ENCODE results near the gene NUB1.

Gene NUB1

DNA sequence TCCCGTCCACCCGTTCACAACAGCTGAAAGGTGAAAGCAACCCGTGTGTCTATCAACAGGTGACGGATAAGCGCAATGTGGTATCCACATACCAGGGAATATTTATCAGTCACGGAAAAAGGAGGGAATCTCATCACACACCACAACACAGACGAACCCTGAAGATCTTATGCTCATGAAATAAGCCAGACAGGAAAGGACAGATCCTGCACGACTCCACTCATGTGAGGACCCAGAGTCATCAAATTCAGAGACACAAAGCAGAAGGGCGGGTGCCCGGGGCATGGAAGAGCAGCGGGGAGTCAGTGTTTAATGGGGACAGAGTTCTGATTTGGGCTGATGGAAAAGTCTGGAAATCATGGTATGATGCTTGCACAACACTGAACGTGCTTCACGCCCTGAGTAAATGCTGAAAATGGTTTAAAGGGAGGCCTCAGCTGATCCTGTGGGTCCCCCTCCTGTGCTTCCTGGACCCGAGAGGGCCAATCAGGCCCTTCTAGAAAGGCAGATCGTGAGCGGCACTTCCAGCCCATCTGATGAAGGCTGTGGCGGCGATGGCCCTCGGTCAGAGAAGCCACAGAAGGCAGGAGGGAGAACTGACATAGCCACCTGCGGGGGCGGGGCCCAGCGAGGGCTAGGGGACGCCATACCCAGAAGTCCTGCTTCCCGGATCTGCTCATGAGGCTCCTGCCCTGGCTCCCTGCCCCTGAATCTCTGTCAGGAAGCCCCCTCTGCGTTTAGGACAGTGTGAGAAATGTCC, 49.2 kb downstream of the NUB1 start:
- Histone ChIP-seq H3K4me3 (ENCODE audit: low read depth, low read length) (no peak overlapping the region), H3K36me3 (replicated peaks) (no peaks in the 10 kb centered on the region), H3K27me3 (replicated peaks) (no peaks in the 10 kb centered on the region), H3K27ac (no peak overlapping the region)
- in situ Hi-C loops (cut with HindIII; ENCODE audit: low pct_ligation_motif_present, low sequenced_read_pairs) = no loop called here
- TF ChIP-seq, protein P1, sequence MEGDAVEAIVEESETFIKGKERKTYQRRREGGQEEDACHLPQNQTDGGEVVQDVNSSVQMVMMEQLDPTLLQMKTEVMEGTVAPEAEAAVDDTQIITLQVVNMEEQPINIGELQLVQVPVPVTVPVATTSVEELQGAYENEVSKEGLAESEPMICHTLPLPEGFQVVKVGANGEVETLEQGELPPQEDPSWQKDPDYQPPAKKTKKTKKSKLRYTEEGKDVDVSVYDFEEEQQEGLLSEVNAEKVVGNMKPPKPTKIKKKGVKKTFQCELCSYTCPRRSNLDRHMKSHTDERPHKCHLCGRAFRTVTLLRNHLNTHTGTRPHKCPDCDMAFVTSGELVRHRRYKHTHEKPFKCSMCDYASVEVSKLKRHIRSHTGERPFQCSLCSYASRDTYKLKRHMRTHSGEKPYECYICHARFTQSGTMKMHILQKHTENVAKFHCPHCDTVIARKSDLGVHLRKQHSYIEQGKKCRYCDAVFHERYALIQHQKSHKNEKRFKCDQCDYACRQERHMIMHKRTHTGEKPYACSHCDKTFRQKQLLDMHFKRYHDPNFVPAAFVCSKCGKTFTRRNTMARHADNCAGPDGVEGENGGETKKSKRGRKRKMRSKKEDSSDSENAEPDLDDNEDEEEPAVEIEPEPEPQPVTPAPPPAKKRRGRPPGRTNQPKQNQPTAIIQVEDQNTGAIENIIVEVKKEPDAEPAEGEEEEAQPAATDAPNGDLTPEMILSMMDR (IDR thresholded peaks at IDR 0.05; ENCODE audit: low read depth, low read length, missing control alignments) = no peak
- no peak for DNase-seq

DNA sequence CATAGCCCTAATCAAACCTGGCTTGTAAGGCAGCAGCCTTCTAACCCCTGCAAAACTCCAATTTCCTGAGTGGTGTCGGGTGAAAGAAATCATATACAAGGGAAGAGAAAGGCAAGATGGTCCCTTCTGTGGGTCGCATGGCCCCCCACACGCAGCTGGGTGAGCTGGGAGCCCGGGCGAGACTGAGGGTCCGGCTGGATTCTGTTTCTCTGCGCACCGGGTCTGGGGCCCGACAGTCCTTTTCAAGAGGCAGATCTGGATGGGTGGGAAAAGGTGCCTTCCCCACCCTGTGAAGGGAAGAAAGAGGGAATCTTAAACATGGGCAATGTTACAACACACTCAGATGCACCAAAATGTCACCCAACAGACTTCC, 49.7 kb downstream of the NUB1 start:
- no peak for DNase-seq
- no peak overlapping the region for H3K27ac ChIP-seq
- H3K4me3 ChIP-seq (ENCODE audit: low read depth, low read length) = no peak overlapping the region
- H3K36me3 ChIP-seq (replicated peaks) = no peaks in the 10 kb centered on the region
- H3K27me3 ChIP-seq (replicated peaks) = no peaks in the 10 kb centered on the region
- in situ Hi-C loops (cut with HindIII; ENCODE audit: low pct_ligation_motif_present, low sequenced_read_pairs) = no loop called here
- TF ChIP-seq, protein P1 (IDR thresholded peaks at IDR 0.05; ENCODE audit: low read depth, low read length, missing control alignments) = no peak

DNA sequence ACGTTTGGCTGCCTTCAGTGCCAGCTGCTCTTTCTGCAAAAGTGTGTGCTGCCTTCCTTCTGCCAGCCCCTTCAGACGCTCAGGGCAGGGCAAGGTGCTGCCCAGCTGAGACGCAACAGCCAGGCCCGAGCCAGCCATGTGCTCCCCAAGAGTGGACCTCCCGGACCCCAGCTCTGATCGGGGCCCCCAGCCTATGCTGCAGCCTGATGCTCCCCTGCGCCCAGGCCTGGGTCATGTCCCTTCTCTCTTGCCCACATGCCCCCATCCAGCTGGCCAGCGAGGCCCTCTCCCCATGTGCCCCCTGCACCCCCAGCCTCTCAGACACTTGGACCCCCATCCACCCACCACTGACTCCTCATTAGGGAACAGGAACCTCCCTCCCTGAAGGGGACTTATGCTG, 50.4 kb downstream of the NUB1 start:
- in situ Hi-C loops (cut with HindIII; ENCODE audit: low pct_ligation_motif_present, low sequenced_read_pairs) = no loop called here
- DNase-seq = no peak
- no peaks in the 10 kb centered on the region for H3K27me3 ChIP-seq (replicated peaks)
- TF ChIP-seq, protein P1 (IDR thresholded peaks at IDR 0.05; ENCODE audit: low read depth, low read length, missing control alignments) = no peak
- H3K36me3 ChIP-seq (replicated peaks) = no peaks in the 10 kb centered on the region
- H3K4me3 ChIP-seq (ENCODE audit: low read depth, low read length) = no peak overlapping the region
- H3K27ac ChIP-seq = no peak overlapping the region

DNA sequence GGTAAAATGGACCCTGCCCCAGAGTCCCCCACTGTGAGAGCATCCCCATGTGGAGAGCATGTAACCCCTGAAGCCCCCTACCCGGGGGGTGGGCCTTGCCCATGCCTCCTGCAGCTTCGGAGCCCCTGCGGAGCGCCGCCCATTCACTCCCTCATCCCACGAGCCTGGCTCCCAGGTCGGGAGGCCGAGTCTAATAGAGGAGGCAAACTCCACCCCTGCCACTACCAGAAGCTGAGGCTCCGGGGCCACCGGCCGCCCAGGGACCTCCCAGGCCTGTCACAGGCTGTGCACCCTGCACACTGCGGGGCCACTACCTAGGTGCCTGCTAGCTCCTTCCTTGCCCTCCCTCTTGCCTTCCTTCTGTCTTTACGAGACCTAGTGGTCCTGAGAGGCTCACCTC, 50.8 kb downstream of the NUB1 start:
- Histone ChIP-seq H3K4me3 (ENCODE audit: low read depth, low read length) (no peak overlapping the region), H3K27me3 (replicated peaks) (no peaks in the 10 kb centered on the region), H3K27ac (no peak overlapping the region), H3K36me3 (replicated peaks) (no peaks in the 10 kb centered on the region)
- in situ Hi-C loops (cut with HindIII; ENCODE audit: low pct_ligation_motif_present, low sequenced_read_pairs) = no loop called here
- no peak for DNase-seq
- TF ChIP-seq, protein P1 (IDR thresholded peaks at IDR 0.05; ENCODE audit: low read depth, low read length, missing control alignments) = no peak

DNA sequence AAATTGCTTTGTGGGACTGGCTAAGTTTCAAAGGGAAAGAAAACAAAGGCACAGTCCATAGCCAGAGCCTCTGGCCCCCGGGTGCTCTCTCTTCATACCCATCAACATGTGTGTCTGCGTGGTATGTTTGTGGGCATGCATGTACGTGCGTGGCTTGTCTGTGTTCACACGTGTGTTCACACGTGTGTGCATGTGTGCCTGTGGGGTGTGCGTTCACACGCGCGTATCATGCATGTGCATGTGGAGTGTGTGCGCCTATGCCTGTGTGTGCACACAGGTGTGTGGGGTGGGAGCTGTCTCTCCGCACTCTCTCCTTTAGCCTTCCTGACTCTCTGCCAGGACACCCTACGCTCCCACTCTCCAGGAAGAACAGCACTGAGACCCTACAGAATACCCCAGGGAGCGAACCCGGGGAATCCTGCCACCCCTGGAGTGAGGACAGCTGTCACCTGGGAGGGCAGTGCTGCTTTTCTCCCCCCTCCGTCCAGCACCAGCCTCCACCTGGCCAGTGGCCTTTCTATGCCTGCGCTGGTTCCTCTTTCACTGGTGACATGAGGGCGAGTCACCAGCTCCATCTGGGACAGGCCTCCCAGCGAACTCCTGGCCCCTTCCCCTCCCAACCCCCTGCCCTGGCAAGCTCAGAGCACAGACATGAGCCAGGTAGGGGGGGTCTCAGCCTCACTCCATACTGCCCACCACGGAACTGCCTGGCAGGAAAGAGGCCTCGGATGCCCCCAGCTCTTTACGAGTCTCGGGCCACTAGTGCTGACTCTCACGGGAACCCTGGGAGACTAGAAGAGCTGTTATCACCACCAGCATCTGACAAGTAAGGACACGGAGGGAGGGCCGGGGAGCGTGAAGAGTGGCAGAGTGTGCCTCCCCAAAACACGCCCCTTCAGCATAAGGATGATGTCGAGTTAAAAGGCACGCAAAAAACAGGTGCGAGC, 51.7 kb downstream of the NUB1 start:
- Histone ChIP-seq H3K27ac (no peak overlapping the region), H3K4me3 (ENCODE audit: low read depth, low read length) (no peak overlapping the region), H3K27me3 (replicated peaks) (no peaks in the 10 kb centered on the region), H3K36me3 (replicated peaks) (no peaks in the 10 kb centered on the region)
- no peak for DNase-seq
- in situ Hi-C loops (cut with HindIII; ENCODE audit: low pct_ligation_motif_present, low sequenced_read_pairs) = no loop called here
- TF ChIP-seq, protein P1 (IDR thresholded peaks at IDR 0.05; ENCODE audit: low read depth, low read length, missing control alignments) = no peak
